ENCODE results near the gene LENG9.

The LENG9 gene

DNA sequence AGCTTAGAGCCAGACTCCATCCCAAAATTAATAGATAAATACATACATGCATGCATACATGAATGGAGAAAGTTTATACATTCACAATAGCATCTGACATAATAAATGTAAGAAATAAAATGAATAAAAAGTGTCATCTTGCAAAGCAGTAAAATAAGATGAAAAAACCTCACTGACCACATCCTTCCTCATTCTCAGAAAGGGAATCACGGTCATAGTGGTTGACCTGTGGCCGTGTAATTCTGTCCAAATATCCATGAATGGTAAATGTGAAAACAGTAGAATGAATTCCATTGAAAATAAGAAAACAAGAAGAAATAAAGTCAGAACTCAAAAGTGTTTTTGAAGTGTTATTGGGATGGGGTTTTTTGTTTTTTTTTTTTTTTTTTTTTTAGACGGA is 19.3 kb upstream of the LENG9 start:
- Histone ChIP-seq H3K4me3 (ENCODE audit: low read depth, low read length, poor library complexity, severe bottlenecking) (no peak overlapping the region), H2AFZ (ENCODE audit: low read length) (no peak overlapping the region), H3K4me1 (ENCODE audit: insufficient read depth, low read length, severe bottlenecking) (no peaks in the 10 kb centered on the region), H3K79me2 (ENCODE audit: insufficient read depth, low read length) (no peaks in the 10 kb centered on the region), H3K27me3 (ENCODE audit: insufficient read depth, low read length) (no peaks in the 10 kb centered on the region; the same call in 1 of the 2 replicates), H3K9me2 (ENCODE audit: low read depth, low read length) (no peaks in the 10 kb centered on the region), H3K4me2 (ENCODE audit: low read length) (no peak overlapping the region), H3K36me3 (ENCODE audit: insufficient read depth, low read length) (no peaks in the 10 kb centered on the region), H4K20me1 (ENCODE audit: insufficient read depth, low read length) (no peaks in the 10 kb centered on the region), H3F3A (ENCODE audit: insufficient read depth, low read length) (no peaks in the 10 kb centered on the region; the same call in 1 of the 2 replicates), H3K27ac (ENCODE audit: low read depth, low read length, poor library complexity, severe bottlenecking) (no peak overlapping the region), H3K9ac (ENCODE audit: low read length) (no peak overlapping the region), H3K9me3 (ENCODE audit: low read length) (no peaks in the 10 kb centered on the region)
- no peak for TF ChIP-seq CTCF (IDR thresholded peaks at IDR 0.05; ENCODE audit: low read length)
- TF ChIP-seq EZH2 (IDR thresholded peaks at IDR 0.05; ENCODE audit: borderline replicate concordance, low read length) = no peak

- no peaks in the 10 kb centered on the region for H3K9me2 ChIP-seq (ENCODE audit: low read depth, low read length)
- H3K9me3 ChIP-seq (ENCODE audit: low read length) = no peaks in the 10 kb centered on the region
- H3K4me2 ChIP-seq (ENCODE audit: low read length) = no peak overlapping the region
- H3K27me3 ChIP-seq (ENCODE audit: insufficient read depth, low read length) = no peaks in the 10 kb centered on the region; the same call in 1 of the 2 replicates
- no peaks in the 10 kb centered on the region; the same call in 1 of the 2 replicates for H3F3A ChIP-seq (ENCODE audit: insufficient read depth, low read length)
- H3K4me3 ChIP-seq (ENCODE audit: low read depth, low read length, poor library complexity, severe bottlenecking) = no peak overlapping the region
- no peak overlapping the region for H2AFZ ChIP-seq (ENCODE audit: low read length)
- H3K36me3 ChIP-seq (ENCODE audit: insufficient read depth, low read length) = no peaks in the 10 kb centered on the region
- H3K4me1 ChIP-seq (ENCODE audit: insufficient read depth, low read length, severe bottlenecking) = no peaks in the 10 kb centered on the region
- H4K20me1 ChIP-seq (ENCODE audit: insufficient read depth, low read length) = no peaks in the 10 kb centered on the region
- TF ChIP-seq EZH2 (IDR thresholded peaks at IDR 0.05; ENCODE audit: borderline replicate concordance, low read length) = no peak
- peak; percentile 80 for TF ChIP-seq CTCF (IDR thresholded peaks at IDR 0.05; ENCODE audit: low read length)
- H3K9ac ChIP-seq (ENCODE audit: low read length) = no peak overlapping the region
- no peaks in the 10 kb centered on the region for H3K79me2 ChIP-seq (ENCODE audit: insufficient read depth, low read length)
- H3K27ac ChIP-seq (ENCODE audit: low read depth, low read length, poor library complexity, severe bottlenecking) = no peak overlapping the region
Measured at GRCh38 chr19:54481326-54481930, 17.9 kb upstream of the LENG9 start.

- H3K4me1 ChIP-seq (ENCODE audit: insufficient read depth, low read length, severe bottlenecking) = no peaks in the 10 kb centered on the region
- H2AFZ ChIP-seq (ENCODE audit: low read length) = no peak overlapping the region
- no peaks in the 10 kb centered on the region for H3K36me3 ChIP-seq (ENCODE audit: insufficient read depth, low read length)
- H4K20me1 ChIP-seq (ENCODE audit: insufficient read depth, low read length) = no peaks in the 10 kb centered on the region
- no peak overlapping the region for H3K9ac ChIP-seq (ENCODE audit: low read length)
- no peaks in the 10 kb centered on the region; the same call in 1 of the 2 replicates for H3F3A ChIP-seq (ENCODE audit: insufficient read depth, low read length)
- H3K4me2 ChIP-seq (ENCODE audit: low read length) = no peak overlapping the region
- H3K9me2 ChIP-seq (ENCODE audit: low read depth, low read length) = no peaks in the 10 kb centered on the region
- no peaks in the 10 kb centered on the region for H3K9me3 ChIP-seq (ENCODE audit: low read length)
- no peaks in the 10 kb centered on the region; the same call in 1 of the 2 replicates for H3K27me3 ChIP-seq (ENCODE audit: insufficient read depth, low read length)
- H3K27ac ChIP-seq (ENCODE audit: low read depth, low read length, poor library complexity, severe bottlenecking) = no peak overlapping the region
- TF ChIP-seq EZH2 (IDR thresholded peaks at IDR 0.05; ENCODE audit: borderline replicate concordance, low read length) = no peak
- TF ChIP-seq CTCF (IDR thresholded peaks at IDR 0.05; ENCODE audit: low read length) = no peak
- no peak overlapping the region for H3K4me3 ChIP-seq (ENCODE audit: low read depth, low read length, poor library complexity, severe bottlenecking)
- no peaks in the 10 kb centered on the region for H3K79me2 ChIP-seq (ENCODE audit: insufficient read depth, low read length)
Measured at GRCh38 chr19:54480051-54480450, 16.5 kb upstream of the LENG9 start.

All from OCI-LY1 (cell line).